HG02884 (cell line): ENCODE measurements around the gene HOXD8.

Source experiments
- ATAC-seq: cut with Tn5 transposase; IDR thresholded peaks from one replicate; pipeline ENCODE4 v1.9.1; 2021; ENCODE audit warnings: mild to moderate bottlenecking, moderate library complexity; ENCODE audit not compliant: unreplicated experiment

Gene HOXD8

DNA sequence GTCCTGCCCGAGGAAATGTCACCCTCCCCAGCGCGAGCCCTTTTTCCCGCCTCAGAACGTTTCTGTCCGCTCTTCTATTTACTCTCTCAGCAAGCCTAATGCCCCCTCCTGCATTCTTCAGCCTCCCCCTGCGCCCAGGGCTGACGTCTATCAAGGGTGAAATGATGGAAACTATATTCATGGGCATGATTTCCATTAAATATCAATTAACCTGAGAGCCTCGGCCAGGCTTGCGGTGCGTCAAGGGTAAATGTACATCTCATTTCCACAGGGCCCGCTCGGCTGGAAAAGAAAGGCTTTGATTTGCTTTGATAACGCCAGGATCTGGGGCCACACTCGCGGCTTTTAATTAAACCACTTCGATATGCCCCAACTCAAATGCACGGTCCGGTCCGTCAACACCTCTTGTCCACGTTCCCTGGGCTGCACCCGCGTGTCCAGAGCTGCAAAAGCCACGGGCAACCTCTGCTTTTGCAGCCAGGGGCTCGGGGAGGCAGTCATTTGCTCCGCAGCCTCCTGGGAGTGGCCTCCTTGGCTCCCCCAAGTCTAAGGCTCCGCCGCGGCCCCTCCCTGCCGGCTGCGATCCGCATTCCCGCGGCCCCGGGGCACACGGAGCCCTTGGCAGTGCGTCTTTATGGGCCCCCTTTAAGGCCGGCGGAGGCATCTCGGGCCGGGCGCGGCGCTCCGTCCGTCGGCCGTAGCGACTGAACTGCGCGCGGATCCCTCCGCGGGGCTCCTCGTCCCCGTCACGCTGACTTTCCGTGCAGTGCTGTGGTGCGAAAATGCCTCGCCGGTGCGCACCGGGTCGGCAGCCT, at the start of gene HOXD8:
HOXD8 (plus strand) TSS at position 724 of the 815 bp plus-strand sequence. CDS start 662 bp downstream, outside the sequence.
- ATAC-seq: no peak

DNA sequence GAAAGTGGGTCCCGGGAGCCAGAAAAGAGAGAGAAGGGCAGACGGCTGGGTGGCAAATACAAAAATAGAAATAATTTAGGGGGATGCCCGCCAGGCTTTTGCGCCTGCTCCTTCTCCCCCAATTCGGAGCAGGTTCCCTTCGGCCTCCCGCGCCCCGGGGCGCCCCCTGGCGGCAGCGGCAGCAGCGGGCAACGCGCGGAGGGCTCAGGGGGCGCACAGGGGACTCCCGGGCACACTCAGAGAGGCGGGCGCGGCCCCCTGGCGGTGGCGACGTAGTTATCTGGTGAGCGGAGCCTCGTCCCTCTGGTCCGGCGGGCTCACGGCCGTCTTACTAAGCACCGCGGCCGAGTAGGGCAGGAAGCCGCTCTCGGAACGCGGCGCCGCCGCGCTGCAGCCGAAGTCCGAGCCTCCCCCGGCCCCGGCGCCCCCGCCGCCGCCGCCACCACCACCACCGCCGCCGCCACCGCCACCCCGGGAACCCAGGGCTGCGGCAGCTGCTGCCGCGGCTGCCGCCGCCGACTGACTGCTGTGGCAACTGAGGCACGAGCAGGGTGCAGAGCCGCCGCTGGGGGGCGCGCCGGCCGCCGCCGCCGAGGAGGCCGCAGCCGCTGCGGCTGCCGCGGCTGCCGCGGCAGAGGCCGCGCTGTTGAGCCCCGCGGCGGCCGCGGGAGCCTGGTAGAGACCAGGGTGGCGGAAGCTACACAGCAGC, 49.5 kb upstream of the HOXD8 start:
- ATAC-seq: no peak

DNA sequence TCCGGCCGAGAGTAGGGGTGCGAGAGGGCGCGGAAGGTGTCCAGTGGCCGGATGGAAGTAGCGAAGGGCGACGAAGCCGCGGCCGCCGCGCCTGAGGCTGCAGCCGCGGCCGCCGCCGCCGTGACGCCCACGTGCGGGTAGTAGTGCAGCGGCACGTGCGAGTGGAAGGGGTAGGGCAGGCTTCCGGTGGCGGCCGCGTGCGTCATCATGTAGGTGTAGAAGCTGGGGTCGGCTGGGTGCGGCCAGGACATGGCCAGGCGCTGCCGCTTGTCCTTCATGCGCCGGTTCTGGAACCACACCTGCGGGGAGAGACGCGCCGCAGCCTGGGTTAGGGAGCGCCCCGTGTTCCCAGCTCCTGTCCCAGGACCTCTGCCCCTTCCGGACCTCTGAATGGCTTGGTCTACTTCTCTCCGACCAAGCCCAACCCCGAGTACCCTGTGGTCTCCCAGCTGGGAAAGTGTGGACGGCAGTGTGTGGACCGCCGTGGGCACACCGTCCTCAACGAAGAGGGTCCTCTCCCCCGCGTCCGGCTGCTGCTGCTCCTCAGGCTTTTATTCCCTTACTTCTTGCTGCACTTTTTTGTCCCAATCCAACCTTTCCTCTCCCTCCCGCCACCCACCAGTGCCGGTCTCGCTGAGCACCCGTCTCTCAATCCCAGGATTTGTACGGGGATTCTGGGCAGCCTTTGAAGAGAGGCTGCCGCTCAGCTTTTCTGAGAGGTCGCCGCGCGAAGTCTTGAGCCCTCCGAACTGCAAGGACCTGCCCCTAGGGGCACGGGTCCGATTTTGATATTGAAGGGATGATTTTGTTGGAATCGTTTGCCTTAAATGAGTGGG, 48.7 kb upstream of the HOXD8 start:
- ATAC-seq: no peak

GRCh38 chr2:176081376-176081836, 48.1 kb upstream of the HOXD8 start:
- no peak for ATAC-seq

- no peak for ATAC-seq
Measured at GRCh38 chr2:176081837-176082524, 47.5 kb upstream of the HOXD8 start.

GRCh38 chr2:176082525-176082823, 47.0 kb upstream of the HOXD8 start:
- no peak for ATAC-seq

DNA sequence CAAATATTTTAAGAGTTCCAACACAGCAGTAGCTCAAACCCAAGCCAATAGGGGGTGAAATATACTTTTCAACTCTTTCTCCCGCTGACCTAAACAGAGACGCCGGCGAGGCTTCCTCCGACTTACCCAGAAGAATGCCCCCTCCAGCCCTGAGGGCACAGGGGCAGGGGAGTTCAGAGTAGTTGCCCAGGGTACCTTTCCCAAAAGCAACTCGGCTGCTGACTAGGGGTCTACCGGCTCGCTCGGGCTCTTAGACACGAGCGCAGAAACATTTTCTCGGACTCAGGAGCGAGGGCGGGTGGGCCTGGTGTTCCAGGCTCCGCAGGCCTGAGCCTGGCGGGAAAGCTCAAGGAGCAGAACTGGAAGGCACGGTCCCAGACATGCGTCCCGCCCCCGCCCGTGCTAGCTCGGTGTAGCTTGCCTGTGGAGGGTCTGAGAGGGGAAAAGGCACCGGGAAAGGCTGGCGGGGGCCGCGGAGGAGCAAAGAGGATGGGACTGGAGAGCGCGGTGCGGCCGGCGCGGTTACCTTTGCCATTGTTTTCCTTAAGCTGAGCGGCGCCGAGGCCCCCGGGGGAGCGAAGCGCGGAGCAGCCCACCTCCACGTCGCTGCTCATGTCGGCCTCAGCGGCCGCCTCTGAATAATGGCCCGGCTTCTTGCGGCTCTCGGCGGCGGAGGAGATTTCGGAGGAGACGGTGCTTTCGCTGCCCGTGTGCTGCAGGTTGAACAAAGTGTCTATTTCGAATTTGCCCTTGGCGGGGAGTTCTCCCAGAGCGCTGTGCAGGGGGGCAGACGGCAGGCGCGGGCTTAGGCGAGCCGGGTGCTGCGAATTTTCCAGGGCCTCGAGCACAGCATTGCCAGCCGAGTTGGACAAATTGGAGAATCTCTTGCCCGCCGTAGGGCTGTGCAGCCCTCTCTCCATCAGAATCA, 46.4 kb upstream of the HOXD8 start:
- ATAC-seq: no peak

DNA sequence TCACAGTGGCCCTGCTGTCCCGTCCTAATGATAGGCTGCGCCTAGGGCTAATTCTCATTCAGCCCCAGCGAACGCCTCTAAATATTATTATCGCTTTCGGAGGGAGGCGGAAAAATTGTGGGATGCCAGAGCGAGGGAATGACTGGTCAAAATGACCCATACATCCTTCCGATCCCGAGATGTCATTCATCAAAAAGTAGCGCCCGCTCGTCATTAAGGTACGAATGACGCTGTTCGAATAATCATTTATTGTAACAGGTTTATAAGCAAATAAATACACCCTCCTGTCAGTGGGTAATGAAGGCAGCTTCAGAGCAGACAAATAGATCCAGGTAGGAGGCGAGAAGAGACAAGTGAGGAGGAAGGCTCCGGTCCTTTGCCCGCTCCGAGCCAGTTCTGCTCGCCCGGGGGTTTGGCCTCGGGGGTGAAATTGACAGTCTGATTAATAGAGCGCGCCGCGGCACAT, 45.7 kb upstream of the HOXD8 start, which contains the start of gene EVX2:
EVX2 (minus strand) TSS at position 167 of the 466 bp plus-strand sequence. CDS start 186 bp downstream, outside the sequence.
- no peak for ATAC-seq

- ATAC-seq: no peak
Measured at GRCh38 chr2:176084611-176085119, 44.8 kb upstream of the HOXD8 start.

- ATAC-seq: no peak
Measured at GRCh38 chr2:176085120-176085788, 44.3 kb upstream of the HOXD8 start.

GRCh38 chr2:176085861-176086771, 43.4 kb upstream of the HOXD8 start:
- ATAC-seq: no peak

DNA sequence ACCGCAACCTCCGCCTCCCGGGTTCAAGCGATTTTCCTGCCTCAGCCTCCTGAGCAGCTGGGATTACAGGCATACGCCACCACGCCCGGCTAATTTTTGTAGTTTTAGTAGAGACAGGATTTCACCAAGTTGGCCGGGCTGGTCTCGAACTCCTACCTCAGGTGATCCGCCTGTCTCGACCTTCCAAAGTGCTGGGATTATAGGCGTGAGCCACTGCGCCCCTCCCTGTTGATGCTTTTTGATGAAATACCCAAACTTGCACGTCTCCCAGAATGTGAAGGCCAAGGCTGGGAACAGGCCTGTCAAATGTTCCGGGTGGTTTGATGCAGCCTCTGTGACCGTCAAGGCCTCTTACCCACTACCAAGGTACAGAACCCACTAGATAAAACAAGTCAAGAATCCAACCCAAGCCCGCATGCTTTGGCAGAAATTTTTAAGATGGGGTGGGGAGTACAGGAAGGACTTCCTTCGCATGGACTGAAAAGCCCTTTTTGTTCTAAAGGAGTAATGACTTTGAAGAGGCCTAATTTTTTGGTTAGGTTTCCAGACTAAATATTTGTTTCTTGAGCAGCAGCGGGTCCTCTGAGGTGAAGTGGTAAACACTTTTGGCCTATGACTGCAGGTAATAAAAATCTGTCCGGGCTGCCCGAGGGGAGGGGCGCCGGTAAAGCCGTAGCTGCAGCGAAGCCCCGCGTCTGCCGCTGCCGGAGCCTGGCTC, 42.0 kb upstream of the HOXD8 start:
- no peak for ATAC-seq

GRCh38 chr2:176088048-176088936, 41.2 kb upstream of the HOXD8 start:
- no peak for ATAC-seq

- no peak for ATAC-seq
Measured at GRCh38 chr2:176088937-176089842, 40.3 kb upstream of the HOXD8 start.

DNA sequence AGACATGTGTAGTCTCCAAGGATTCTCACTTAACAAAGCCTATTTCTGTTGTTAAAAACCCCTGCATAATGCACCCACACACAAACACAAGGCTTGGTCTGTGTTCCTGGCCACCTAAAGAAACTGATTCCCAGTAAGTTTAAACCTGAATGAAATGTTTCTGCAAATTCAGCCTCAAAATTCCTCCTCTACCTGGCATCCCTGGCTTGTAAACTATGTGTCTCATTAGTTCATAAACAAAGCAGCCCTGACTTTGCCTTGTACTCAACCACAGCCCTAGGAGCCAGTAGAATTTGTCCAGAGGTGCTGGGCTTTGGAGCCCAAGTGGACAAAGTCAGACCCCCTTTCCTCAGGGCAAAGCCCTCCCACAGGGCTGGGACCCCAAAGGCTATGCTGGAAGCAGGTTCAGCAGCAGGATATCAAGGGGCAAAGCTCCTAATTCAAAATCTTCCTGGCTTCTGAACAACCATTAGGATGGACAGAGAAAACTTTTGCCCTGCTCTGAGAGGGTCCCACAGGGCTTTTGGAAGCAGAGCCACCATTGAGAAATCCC, 39.6 kb upstream of the HOXD8 start:
- no peak for ATAC-seq
